ENCODE results near the gene CDK5RAP2.
"Not testable (repeated sequence)": the region's sequence is repeated elsewhere in the genome, so short reads cannot be mapped to it uniquely, and the experiment has no call there.

The CDK5RAP2 gene

DNA sequence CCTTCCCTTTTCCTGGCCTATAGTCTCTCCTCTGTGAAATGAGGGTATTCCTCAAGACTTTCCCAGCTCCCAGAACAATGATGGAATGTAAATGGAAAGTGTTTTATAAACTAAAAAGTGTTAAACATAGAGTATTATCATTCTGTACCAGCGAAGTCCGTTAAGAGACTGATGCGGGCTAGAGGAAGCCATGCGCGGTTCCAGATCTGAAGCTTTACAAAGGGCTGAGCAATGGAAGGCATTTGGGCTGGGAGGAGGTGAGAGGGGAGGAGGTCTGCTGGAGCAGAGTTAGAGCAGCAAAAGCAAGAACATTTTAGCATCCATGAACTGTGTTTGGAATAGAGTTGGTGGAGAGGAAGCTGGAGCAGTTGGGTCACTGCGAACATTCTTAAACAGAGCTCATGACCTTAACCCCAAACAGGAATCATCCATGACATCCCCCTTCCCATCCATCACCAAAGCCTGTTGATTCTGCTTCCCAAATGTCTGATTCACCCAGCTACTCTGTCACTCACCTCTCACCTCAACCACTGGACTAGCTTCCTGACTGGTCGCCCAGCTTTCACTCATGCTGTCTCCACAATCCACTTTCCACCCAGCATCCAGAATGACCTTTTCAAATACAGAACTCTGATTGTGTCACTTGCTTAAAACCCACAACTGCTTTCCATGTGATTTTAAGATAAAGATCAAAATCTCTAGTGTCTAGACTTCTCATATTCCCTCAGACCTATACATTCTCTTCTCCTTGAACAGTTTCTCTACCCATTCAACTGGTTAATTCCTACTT, 37.1 kb downstream of the CDK5RAP2 start:
- no peak for DNase-seq

DNA sequence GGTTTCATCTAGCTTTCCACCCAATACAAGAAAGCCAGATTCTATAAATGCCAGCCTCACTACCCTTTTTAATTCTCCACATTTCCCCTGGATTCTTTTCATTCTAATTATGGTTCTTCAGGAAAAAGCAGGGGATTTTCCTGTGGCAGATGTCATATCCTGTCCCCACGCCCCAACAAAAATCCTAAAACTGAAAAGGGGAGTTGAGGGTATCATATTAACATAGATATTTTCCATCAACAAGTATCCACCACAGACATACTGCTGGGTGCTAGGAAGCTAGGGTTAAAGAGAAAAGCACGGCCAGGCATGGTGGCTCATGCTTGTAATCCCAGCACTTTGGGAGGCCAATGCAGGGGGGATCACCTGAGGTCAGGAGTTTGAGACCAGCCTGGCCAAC, 38.0 kb downstream of the CDK5RAP2 start:
- DNase-seq = no peak

DNA sequence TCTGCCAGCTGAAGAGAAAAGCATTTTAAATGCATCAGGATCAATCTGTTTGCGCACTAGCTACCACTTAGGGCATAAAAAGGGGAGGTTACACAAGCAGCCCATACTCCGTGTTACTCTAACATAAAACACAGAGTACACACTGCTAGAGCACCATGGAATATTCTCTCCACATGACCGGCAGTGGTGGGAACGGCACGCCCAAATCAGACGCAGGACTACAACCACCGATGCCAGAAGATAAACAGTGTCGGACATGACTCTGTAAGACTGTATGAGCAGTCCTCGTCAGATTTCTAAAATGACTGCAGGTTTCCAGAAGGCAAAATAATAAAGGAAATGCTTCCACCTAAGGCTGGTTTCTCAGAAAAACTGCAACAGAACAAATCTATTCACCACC, 40.0 kb downstream of the CDK5RAP2 start:
- no peak for DNase-seq

DNA sequence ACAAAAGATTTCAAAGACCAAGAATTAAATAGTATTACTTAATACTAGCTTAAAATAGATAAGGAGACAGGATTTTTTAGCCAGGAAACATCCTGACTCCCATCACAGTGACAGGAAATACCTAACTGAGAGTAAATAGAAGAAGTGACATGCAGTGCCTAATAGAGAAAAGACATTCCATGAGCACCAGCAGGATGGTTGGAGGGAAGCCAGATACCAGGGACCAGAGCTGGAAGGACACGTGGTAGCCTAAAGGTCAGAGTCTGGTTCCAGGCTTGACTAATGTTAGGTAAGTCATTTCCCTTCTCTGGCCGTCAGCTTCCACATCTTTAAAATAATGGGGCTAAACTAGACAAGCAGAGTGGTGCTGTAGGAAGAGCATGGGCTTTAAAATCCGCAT, 41.6 kb downstream of the CDK5RAP2 start:
- DNase-seq = peak; percentile 60

DNA sequence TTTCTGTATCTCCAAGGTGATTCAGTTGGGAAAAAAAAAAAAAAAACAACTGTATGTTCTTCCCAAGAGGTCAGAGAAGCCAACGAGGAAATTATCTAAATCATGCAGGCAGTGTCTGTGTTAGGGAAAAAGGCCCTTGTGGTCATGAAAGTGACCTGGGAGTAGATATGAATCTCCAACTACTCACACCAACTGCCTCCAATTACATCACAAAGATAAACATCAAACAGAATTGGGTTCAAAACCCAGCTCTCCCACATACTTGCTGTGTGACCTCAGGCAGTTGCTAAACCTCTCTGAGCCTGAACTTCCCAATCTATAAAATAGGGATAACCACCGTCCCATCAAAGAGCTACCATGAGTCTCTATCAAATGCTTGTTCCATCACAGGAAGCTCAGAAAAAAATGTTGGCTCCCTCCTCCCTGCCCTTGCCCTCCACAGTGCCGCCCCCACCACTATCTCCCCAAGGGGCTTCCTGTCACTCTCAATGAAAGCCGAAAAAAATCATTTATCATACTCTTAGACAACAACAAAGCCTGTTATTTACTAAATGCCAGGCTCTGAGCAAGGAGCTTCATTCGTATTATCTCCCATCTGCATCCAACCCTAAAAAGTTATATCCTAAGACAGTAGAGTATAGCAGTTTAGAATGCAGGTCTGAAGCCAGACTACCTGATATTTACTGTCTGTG, 42.9 kb downstream of the CDK5RAP2 start:
- DNase-seq = no peak

DNA sequence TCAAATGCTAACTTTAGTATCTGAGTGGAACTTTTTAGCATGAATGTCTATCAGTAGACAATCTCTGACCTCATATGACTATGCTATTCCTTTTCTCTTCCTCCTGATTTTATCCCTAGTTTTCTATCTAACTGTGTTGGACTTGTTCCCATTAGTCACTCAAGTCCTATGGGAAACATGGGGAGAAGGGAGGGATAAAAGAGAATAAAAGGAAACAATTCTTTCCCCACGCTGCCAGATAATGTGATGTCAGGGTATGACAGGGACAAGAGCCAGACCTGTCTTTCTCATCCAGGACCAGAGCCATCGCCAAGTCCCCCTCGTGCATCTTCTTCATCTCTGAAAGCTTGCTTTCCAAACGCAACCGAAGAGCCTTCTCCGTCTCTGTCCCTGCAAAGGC, 43.9 kb downstream of the CDK5RAP2 start:
- no peak for DNase-seq

DNA sequence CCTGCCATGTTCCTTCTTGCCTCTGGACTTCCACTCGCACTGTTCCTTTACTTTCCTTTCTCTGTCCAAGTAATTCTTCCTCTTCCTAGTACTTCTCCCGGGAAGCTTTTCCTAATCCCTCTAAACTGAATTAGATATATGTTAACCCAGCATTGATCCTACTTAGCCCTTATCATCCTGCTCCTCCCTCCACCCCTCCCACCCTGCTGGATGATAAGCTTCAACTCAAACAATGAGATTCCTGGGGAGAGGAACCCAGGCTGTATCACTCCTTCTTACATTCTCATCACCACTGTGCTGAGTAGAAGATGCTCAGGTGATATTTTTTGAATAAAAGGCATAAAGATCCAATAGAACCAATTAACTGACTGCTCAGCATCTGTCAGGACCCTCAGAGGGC, 45.7 kb downstream of the CDK5RAP2 start:
- DNase-seq = no peak

DNA sequence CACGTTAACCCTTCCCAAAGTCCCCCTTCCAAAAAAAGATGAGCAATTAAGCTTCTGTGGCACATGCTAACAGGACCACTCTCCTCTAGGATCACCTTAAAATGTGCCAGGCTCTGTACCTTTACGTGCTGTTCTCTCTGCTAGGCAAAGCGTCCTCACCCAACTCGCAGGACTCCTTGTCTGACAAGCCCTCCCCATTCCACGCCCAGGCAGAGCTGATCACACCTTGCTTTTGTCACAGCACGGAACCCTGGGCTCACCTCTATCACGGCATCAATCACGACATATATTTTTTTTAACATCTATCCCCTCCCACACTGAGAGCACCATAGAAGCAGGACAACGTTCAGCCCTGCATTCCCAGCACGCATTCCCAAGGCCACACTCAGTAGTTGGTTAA, 47.1 kb downstream of the CDK5RAP2 start:
- no peak for DNase-seq

DNA sequence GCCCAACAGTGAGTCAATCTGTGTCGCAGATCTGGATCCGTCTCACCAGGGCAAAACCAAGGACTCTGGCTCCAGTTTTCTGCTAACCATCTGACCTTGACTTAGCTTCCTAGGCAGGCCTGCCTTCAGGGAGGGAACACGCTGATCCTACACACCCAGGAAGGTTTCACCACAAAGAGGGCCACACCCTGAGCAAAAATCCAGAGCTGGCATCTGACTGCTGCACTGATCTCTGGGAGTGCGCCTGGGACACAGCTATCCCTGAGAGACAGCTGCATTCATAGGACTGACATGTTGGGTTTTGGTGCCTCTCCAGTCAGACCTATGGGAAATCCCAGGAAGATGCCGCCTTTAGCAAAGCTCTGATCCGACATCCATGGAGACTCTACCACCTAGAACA, 47.5 kb downstream of the CDK5RAP2 start:
- DNase-seq = peak; percentile 55

DNA sequence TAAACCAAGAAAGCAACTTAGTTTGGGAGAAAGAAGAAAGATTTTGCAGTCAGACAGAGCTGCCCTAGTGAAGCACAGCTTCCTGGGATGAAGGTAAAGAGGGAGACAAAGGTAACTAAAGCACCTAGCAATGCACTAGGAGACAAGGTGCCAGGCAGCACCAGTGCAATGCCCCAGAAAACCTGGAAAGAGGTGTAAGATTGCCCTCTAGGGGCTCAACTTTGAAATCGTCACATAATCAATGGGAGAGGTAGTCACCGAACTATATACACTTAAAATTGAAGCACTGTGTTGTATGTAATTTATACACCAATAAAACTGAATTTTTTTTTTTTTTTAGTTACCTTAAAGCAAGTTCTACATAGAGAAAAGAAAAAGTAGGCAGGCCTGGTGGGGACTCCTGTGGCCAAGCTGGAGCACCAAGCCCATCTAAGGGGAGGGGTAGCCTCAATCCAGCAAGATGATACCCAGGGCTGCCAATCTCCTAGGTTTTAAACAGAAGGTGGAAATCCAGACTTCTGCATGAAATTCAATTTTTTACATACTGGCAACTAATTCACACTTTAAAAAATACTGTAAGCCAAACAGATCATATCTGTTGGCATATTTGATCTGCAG, 48.2 kb downstream of the CDK5RAP2 start:
- peak; percentile 34 for DNase-seq

DNA sequence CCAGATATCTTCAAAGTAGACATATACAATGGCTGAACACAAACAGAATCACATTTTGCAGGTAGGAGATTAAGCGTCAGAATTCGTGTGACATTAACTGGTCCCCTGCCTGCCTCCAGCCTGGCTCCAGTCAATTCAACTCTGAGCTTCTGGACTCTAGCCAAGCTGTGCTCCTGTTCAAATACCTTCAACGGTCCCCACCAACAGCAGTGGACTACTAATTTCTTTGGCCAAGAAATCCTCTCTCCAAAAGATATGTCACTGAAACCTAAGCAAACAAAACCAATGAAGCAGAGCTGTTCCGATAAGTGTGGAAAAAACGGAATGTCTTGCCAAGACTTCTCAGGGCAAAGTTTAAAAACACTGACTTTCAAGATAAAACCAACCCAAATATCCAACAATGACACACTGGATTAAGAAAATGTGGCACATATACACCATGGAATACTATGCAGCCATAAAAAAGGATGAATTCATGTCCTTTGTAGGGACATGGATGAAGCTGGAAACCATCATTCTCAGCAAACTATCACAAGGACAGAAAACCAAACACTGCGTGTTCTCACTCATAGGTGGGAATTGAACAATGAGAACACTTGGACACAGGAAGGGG, 49.6 kb downstream of the CDK5RAP2 start:
- DNase-seq = not testable (repeated sequence)

DNA sequence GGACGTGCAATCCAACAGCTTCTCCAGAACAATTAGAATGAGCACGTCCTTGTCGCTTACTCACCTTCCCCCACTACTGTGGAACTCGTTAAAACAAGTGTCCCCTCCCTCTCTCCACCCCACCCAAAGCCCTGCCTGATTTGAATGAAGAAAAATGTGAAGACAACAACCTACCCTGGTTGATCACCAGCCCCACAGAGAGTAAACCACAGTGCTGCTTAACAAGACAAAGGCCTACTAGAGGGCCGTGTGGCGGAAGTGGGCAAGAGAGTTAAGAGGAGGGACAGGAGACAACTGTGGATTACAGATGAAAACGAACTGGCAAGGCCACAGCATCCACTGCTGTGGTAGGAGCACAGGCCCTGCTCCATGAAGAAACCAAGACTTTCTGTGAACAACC, 51.1 kb downstream of the CDK5RAP2 start:
- DNase-seq = no peak

DNA sequence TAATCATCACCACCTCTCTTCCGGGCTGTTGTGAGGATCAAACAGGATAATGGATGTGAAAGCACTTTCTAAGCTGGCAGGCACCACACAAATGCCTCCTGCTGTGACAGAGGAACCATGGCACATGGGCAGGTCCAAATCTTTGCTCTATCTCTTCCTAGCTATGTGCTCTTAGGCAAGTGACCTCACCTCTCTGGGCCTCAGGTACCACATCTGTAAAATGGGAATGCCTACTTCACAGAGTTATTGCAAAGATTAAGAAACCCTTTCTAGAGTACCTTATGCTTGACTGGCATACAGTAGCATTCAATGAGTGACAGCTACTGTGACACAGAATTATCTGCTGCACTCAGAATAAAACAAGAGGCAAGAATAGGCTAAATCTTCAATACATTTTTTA, 51.6 kb downstream of the CDK5RAP2 start:
- DNase-seq = no peak

DNA sequence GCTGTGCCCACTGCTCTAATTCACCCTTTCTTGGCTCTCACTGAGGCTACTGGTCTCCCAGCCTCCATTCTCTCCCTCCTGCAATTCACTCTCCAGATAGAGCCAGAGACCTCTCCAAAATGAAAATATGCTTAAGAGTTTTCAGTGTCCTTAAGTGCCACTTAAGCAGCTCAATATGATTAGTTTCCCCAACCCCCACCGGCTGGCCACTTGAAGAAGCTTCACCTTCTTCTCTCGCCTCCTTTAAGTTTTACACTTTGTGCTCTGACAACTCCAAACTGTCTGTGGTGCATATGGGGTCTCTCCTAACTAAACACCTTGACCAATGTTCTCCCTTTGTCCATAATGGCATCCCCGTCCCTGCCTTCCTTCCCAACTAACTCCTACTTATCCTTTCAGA, 53.4 kb downstream of the CDK5RAP2 start:
- DNase-seq = no peak

DNA sequence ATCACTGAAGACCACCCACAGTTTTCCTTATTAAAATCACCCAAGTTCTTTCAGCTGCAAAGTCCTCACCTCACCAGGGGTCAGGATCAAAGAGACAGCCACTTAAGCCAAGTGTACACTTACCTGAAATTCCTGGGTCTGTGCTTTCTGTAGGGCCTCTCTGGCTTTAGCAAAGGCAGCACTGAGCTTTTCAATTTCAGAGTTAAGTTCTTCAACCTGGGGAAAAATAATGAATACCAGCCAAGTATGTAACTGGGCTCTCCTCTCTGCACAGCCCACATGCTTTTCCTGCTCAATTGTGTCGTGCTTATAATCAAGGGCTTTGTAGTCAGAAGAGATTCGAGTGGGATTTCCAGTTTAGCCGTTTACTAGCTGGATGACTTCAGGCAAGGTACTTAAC, 55.1 kb downstream of the CDK5RAP2 start:
- no peak for DNase-seq

DNA sequence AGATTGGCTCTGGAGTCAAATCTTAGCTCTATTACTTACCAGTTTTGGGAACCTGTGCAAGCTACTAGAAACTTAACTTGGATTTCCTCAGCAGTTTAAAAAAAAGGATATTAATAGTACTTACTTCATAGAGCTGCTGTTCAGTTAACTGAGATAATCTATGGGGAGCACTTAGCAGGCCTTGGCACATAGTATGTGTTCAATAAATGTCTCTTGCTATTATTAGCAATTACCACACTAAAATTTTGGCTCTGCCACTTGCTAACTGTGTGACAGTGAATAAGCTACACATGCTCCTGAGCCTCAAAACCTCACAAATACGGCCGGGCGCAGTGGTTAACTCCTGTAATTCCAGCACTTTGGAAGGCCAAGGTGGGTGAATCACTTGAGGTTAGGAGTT, 55.9 kb downstream of the CDK5RAP2 start:
- no peak for DNase-seq

DNA sequence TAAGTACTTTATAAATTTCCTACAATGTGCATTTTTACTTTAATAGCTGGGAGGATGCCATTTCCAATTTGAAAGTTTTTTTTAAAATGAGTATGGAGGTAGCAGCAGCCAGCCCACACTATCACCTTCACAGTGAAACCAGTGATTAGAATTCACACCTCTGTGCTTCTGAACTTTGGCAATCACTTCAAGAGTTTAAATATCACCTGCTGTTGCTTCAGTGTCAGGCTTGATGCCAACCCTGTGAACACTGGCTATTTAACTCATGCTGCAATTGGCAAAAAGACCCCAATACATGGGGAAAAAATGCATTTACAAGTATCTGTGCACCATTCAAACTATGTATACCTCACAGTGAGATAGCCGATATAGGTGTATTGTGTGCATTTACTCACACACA, 57.4 kb downstream of the CDK5RAP2 start:
- no peak for DNase-seq

DNA sequence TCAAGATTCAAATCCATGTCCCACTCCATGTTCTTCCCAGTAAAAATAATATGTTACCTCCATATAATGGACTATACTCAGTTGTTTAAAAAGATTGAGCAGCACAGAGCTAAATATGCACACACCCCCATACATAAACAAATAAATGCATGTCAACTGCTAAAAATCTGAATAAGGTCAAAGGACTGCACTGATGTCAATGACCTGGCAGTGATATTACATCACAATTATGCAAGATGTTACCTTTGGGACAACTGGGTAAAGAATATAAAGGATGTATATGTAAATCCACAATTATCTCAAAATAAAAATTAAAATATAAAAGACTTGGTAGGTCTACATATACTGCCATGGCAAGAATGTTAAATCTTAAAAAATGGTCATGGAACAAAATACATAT, 57.9 kb downstream of the CDK5RAP2 start:
- no peak for DNase-seq

DNA sequence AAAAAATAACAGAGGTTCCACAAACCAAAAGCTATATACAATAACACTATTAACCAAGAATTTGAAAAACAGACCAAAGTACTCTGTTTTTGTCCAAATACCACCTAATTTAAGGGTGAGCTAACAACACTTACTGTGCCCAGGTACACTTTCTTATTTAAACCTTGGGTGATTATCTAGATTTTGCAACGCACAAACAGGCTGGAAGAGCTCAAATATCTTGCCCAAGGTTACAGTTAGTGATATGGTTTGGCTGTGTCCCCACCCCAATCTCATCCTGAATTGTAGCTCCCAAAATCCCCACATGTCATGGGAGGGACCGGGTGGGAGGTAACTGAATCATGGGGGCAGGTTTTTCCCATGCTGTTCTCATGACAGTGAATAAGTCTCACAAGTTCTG, 58.9 kb downstream of the CDK5RAP2 start:
- no peak for DNase-seq

DNA sequence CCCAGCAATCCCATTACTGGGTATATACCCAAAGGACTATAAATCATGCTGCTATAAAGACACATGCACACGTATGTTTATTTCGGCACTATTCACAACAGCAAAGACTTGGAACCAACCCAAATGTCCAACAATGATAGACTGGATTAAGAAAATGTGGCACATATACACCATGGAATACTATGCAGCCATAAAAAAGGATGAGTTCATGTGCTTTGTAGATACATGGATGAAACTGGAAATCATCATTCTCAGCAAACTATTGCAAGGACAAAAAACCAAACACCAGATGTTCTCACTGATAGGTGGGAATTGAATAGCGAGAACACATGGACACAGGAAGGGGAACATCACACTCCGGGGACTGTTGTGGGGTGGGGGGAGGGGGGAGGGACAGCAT, 64.0 kb downstream of the CDK5RAP2 start:
- DNase-seq = not testable (repeated sequence)

DNA sequence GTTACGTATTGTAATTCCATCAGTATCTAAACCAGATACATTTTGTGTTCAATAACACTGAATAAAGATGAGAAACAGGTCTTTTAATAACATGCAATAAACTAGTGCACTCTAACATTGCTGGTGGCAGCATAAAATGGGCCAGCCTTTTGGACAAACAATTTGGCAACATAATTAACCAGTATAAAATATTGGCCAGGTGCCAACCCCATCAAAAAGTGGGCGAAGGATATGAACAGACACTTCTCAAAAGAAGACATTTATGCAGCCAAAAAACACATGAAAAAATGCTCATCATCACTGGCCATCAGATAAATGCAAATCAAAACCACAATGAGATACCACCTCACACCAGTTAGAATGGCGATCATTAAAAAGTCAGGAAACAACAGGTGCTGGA, 64.5 kb downstream of the CDK5RAP2 start:
- DNase-seq = not testable (repeated sequence)

DNA sequence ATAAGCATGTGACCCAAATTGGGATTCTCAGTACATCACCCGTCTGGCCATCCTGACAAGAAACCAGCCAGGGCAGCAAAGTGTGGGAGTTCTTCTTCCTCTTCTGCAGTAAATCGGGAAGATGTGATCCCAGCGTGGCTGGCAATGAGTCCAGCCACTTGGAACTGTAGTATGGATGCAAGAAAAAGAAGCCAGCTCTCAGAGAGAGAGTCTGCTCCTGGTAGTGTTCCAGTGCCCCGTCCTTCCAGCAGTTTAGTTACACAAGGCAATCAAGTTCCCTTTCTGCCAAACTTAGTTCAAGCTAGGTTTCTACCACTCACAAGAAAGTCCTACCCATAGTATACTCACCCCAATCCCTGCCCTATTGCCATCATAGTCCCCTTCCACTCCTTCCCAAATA, 65.6 kb downstream of the CDK5RAP2 start:
- no peak for DNase-seq

DNA sequence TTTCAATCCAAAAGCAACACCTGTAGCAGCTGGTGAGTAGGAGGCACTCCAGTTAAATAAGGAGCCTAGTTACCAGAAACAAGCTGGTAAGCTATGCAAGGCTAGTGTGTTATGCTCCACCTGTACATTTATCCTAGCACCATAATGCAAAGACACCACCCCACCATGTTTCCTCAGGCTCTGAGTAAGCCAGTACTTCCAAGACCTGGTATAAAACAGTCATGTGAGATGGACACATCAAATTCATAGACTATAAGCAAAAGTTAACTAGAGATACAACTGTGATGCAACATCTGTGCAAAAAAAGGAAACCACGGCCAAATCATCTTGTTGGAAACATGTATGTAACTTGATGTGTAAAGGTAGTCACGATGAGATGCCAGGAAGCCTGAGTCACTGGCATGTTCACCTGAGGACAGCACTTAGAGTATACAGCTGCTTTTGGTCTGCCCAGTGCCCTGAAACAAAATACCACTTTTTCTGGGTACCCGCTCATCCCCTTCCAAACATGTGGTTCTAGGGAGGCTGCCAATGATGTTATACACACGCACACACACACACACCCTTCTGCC, 66.1 kb downstream of the CDK5RAP2 start:
- no peak for DNase-seq

All from EL (cell line).